CD14-positive monocyte (primary cell): ENCODE data around the gene RERE. TPM values are rescaled to one million over a fixed set of nuclear protein-coding genes. Genes with fewer than 3 reads are reported as not detected.

ENCODE experiments used
- DNase-seq, 3 donors: peaks; one replicate each; pipeline ENCODE4 v3.0.0-alpha.2; 2011 to 2022
- H2AFZ ChIP-seq: 2 replicates; pipeline ENCODE4 v1.6.0; 2012; ENCODE audit warnings: mild to moderate bottlenecking, low read depth, low read length, inconsistent platforms; ENCODE audit not compliant: insufficient read depth, poor library complexity, severe bottlenecking
- H3K27ac ChIP-seq, 2 donors: 1 replicate in 1 of 2; 2 replicates in 1 of 2; pipeline ENCODE4 v1.5.1; 2012 to 2013; ENCODE audit warnings: low read length in 2 of 2, control low read depth in 1 of 2, inconsistent platforms in 1 of 2, low read depth in 1 of 2, mild to moderate bottlenecking in 1 of 2
- H3K27me3 ChIP-seq, 2 donors: one replicate each; pipeline versions ENCODE4 v1.6.0 to v1.6.1; 2011 to 2013; ENCODE audit warnings: low read length in 2 of 2; ENCODE audit not compliant: control insufficient read depth in 2 of 2, insufficient read depth in 2 of 2
- H3K36me3 ChIP-seq, 2 donors: replicated peaks in 1 of 2; 1 replicate in 1 of 2; 2 replicates in 1 of 2; pipeline versions ENCODE4 v1.5.1 to v1.6.1; 2012 to 2013; ENCODE audit warnings: low read length in 2 of 2, control low read depth in 1 of 2, inconsistent platforms in 1 of 2, mild to moderate bottlenecking in 1 of 2; ENCODE audit not compliant: insufficient read depth in 2 of 2, control insufficient read depth in 1 of 2
- H3K4me1 ChIP-seq, 2 donors: 1 replicate in 1 of 2; 2 replicates in 1 of 2; pipeline versions ENCODE4 v1.5.1 to v1.6.1; 2012 to 2013; ENCODE audit warnings: low read length in 2 of 2, control low read depth in 1 of 2, inconsistent platforms in 1 of 2, mild to moderate bottlenecking in 1 of 2, moderate library complexity in 1 of 2; ENCODE audit not compliant: insufficient read depth in 2 of 2, control insufficient read depth in 1 of 2
- H3K4me2 ChIP-seq: replicated peaks from 2 replicates; pipeline ENCODE3; 2012; ENCODE audit warnings: low read length, moderate library complexity, mild to moderate bottlenecking; ENCODE audit not compliant: poor library complexity, severe bottlenecking; ENCODE audit errors: extremely low read depth
- H3K4me3 ChIP-seq, 3 experiments: fragments of 200-600 bp in 1 of 3; sonication (generic) in 1 of 3; replicated peaks in 1 of 3; 1 replicate in 2 of 3; 2 replicates in 1 of 3; pipeline ENCODE4 v1.5.1; 2011 to 2013; ENCODE audit warnings: low read length in 3 of 3, mild to moderate bottlenecking in 3 of 3, control low read depth in 2 of 3, low read depth in 2 of 3, inconsistent platforms in 1 of 3, moderate library complexity in 1 of 3
- H3K79me2 ChIP-seq: 2 replicates; pipeline ENCODE4 v1.6.0; 2012; ENCODE audit warnings: mild to moderate bottlenecking, control low read depth, inconsistent platforms, low read length, moderate library complexity; ENCODE audit not compliant: insufficient read depth
- H3K9ac ChIP-seq: 2 replicates; pipeline ENCODE4 v1.6.0; 2017; ENCODE audit warnings: low read length, mild to moderate bottlenecking; ENCODE audit not compliant: insufficient read depth, poor library complexity, severe bottlenecking
- H3K9me3 ChIP-seq, 2 donors: replicated peaks in 1 of 2; 1 replicate in 1 of 2; 2 replicates in 1 of 2; pipeline versions ENCODE4 v1.5.1 to v1.6.1; 2012 to 2013; ENCODE audit warnings: low read length in 2 of 2, control low read depth in 1 of 2; ENCODE audit not compliant: control insufficient read depth in 1 of 2, insufficient read depth in 1 of 2
- H4K20me1 ChIP-seq: 2 replicates; pipeline ENCODE4 v1.6.0; 2012; ENCODE audit warnings: mild to moderate bottlenecking, low read length, control low read depth, moderate library complexity; ENCODE audit not compliant: insufficient read depth
- H3K27ac Mint-ChIP-seq, 7 donors: one replicate each; pipeline ENCODE4 v1.8.0; 2020; ENCODE audit warnings: mild to moderate bottlenecking in 7 of 7, mixed read lengths in 7 of 7, moderate library complexity in 6 of 7, inconsistent platforms in 2 of 7
- H3K27me3 Mint-ChIP-seq, 3 donors: one replicate each; pipeline ENCODE4 v1.8.0; 2021 to 2022; ENCODE audit warnings: low read depth in 3 of 3, mild to moderate bottlenecking in 3 of 3, mixed read lengths in 3 of 3, moderate library complexity in 3 of 3, inconsistent platforms in 1 of 3
- H3K36me3 Mint-ChIP-seq, 2 donors: one replicate each; pipeline ENCODE4 v1.8.0; 2020; ENCODE audit warnings: mixed read lengths in 2 of 2, inconsistent platforms in 1 of 2, mild to moderate bottlenecking in 1 of 2
- H3K4me1 Mint-ChIP-seq: one replicate; pipeline ENCODE4 v1.8.0; 2020; ENCODE audit warnings: mild to moderate bottlenecking, mixed read lengths
- H3K4me3 Mint-ChIP-seq, 2 donors: one replicate each; pipeline ENCODE4 v1.8.0; 2020; ENCODE audit warnings: mild to moderate bottlenecking in 2 of 2, mixed read lengths in 2 of 2, moderate library complexity in 1 of 2
- H3K9me3 Mint-ChIP-seq, 7 donors: one replicate each; pipeline ENCODE4 v1.8.0; 2020 to 2022; ENCODE audit warnings: mixed read lengths in 7 of 7, mild to moderate bottlenecking in 6 of 7, moderate library complexity in 6 of 7, inconsistent platforms in 2 of 7
- CTCF ChIP-seq: fragments of 200-600 bp; IDR thresholded peaks from one replicate; pipeline ENCODE4 v1.8.0; 2022; ENCODE audit warnings: antibody characterized with exemption, mild to moderate bottlenecking
- WGBS: methylation state at CpG from one replicate; pipeline ENCODE4 v1.1.5; 2013; ENCODE audit warnings: missing lambda C conversion rate; ENCODE audit not compliant: insufficient coverage; 5-methylcytosine and 5-hydroxymethylcytosine counted together
- intact Hi-C, 2 donors: fragments of 100-400 bp; cut with micrococcal nuclease; formaldehyde crosslinking; loops; one replicate each; pipeline versions ENCODE4 v1.15.0 to v1.15.1; 2023
- polyA plus RNA-seq, 3 donors: library from polyadenylated mRNA; depleted of rRNA in 1 of 3; unstranded in 2 of 3; stranded (reverse) in 1 of 3; fragments of 300-500 nt in 2 of 3; fragments of >200 nt in 1 of 3; fragmentation: Illumina TruSeq in 2 of 3; gene quantifications; 1 replicate in 2 of 3; 2 replicates in 1 of 3; pipeline ENCODE4 v1.2.3, GENCODE V29; 2012 to 2021

Gene RERE
- polyA plus RNA-seq, 3 donors = 1.2 to 19.4 (median 3.8) TPM

GRCh38 chr1:8763888-8764287 lies 53.6 kb downstream of the RERE start:
- Mint-ChIP-seq H3K4me1 (peaks cover 6% of the 10 kb centered on the region), H3K27me3 (peaks cover 0 to 2% (median 0%) of the 10 kb centered on the region in 3 donors), H3K27ac (no peak overlapping the region), H3K4me3 (no peak overlapping the region), H3K36me3 (peaks cover 5 to 7% of the 10 kb centered on the region in 2 donors), H3K9me3 (no peaks in the 10 kb centered on the region)
- TF ChIP-seq CTCF = no peak
- Histone ChIP-seq H3K79me2 (no peaks in the 10 kb centered on the region), H3K9ac (no peak overlapping the region), H2AFZ (no peak overlapping the region), H3K27ac (no peak overlapping the region), H3K4me2 (no peak overlapping the region), H3K9me3 (no peaks in the 10 kb centered on the region), H4K20me1 (no peaks in the 10 kb centered on the region), H3K4me1 (no peaks in the 10 kb centered on the region), H3K27me3 (no peaks in the 10 kb centered on the region), H3K4me3 (no peak overlapping the region), H3K36me3 (no peaks in the 10 kb centered on the region)
- 100% methylated on average over 1 of the region's 4 CpGs for WGBS
- intact Hi-C loops = no loop called here
- DNase-seq = no peak

- Mint-ChIP-seq H3K36me3 (peaks cover 0 to 1% of the 10 kb centered on the region in 2 donors), H3K9me3 (no peaks in the 10 kb centered on the region), H3K27ac (no peak overlapping the region), H3K4me3 (no peak overlapping the region), H3K27me3 (no peaks in the 10 kb centered on the region), H3K4me1 (peaks cover 4% of the 10 kb centered on the region)
- H3K27ac ChIP-seq = no peak overlapping the region
- no peaks in the 10 kb centered on the region for H3K27me3 ChIP-seq
- no peak overlapping the region for H2AFZ ChIP-seq
- H3K4me2 ChIP-seq = no peak overlapping the region
- H3K4me3 ChIP-seq = no peak overlapping the region
- H4K20me1 ChIP-seq = no peaks in the 10 kb centered on the region
- no peak for DNase-seq
- no peaks in the 10 kb centered on the region for H3K4me1 ChIP-seq
- no peak overlapping the region for H3K9ac ChIP-seq
- TF ChIP-seq CTCF = no peak
- no CpG with 5 or more reads among the region's 2 CpGs for WGBS
- no peaks in the 10 kb centered on the region for H3K79me2 ChIP-seq
- H3K9me3 ChIP-seq = no peaks in the 10 kb centered on the region
- no peaks in the 10 kb centered on the region for H3K36me3 ChIP-seq
- intact Hi-C loops = no loop called here
Observed at GRCh38 chr1:8754993-8755392, 62.4 kb downstream of the RERE start.
